Spinal cord (tissue), 10 donors: ENCODE results near the gene SERINC4. TPM values are rescaled to one million over a fixed set of nuclear protein-coding genes. Genes with fewer than 3 reads are reported as not detected.
"Not testable (repeated sequence)": the region's sequence is repeated elsewhere in the genome, so short reads cannot be mapped to it uniquely, and the experiment has no call there.

ENCODE experiments used
- DNase-seq, 6 donors: peaks; one replicate each; pipeline versions ENCODE4 v3.0.0 to v3.0.0-alpha.2; 2013 to 2015; ENCODE audit warnings: low spot score in 6 of 6, low read depth in 4 of 6
- H3K27ac ChIP-seq: one replicate; pipeline ENCODE4 v1.5.1; 2013; ENCODE audit warnings: low read depth, low read length, control low read depth
- H3K27me3 ChIP-seq: one replicate; pipeline ENCODE4 v1.6.1; 2013; ENCODE audit warnings: low read length; ENCODE audit not compliant: control insufficient read depth, insufficient read depth
- H3K36me3 ChIP-seq: one replicate; pipeline ENCODE4 v1.6.1; 2013; ENCODE audit warnings: low read length; ENCODE audit not compliant: control insufficient read depth, insufficient read depth
- H3K4me1 ChIP-seq: one replicate; pipeline ENCODE4 v1.6.1; 2013; ENCODE audit warnings: low read length; ENCODE audit not compliant: control insufficient read depth, insufficient read depth
- H3K4me3 ChIP-seq: one replicate; pipeline ENCODE4 v1.5.1; 2013; ENCODE audit warnings: low read depth, low read length, control low read depth
- H3K9me3 ChIP-seq: one replicate; pipeline ENCODE4 v1.6.1; 2013; ENCODE audit warnings: low read length; ENCODE audit not compliant: control insufficient read depth, insufficient read depth
- WGBS: methylation state at CpG from one replicate; pipeline ENCODE4 v1.1.5; 2013; ENCODE audit warnings: missing lambda C conversion rate; ENCODE audit not compliant: insufficient coverage; 5-methylcytosine and 5-hydroxymethylcytosine counted together
- polyA plus RNA-seq, 2 donors: library from polyadenylated mRNA; unstranded; fragments of 120-200 nt; gene quantifications; one replicate each; pipeline ENCODE4 v1.2.1, GENCODE V29; 2013; ENCODE audit not compliant: insufficient read length in 2 of 2
- total RNA-seq, 2 donors: library from RNA; depleted of rRNA in 1 of 2; stranded (reverse); fragments of 120-200 nt in 1 of 2; fragments of >200 nt in 1 of 2; gene quantifications; one replicate each; pipeline versions ENCODE4 v1.2.3 to v1.2.4, GENCODE V29; 2013 to 2014
- donor health status: healthy.

The SERINC4 gene
- total and polyA plus RNA-seq, 4 donors, result 0.29 to 0.72 TPM; not detected in 2

DNA sequence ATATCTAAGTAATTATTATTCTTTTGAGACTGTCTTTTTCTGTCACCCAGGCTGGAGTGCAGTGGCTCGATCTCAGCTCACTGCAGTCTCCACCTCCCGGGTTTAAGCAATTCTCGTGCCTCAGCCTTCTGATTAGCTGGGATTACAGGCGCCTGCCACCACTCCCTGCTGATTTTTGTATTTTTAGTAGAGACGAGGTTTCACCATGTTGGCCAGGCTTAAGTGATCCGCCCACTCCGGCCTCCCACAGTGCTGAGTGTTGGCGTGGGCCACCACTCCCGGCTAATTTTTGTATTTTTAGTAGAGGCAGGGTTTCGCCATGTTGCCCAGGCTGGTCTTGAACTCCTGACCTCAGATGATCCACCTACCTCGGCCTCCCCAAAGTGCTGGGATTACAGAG lies 25.3 kb upstream of the SERINC4 start:
- not testable (repeated sequence) for DNase-seq, H3K9me3 ChIP-seq, H3K27ac ChIP-seq, H3K27me3 ChIP-seq, H3K36me3 ChIP-seq, H3K4me3 ChIP-seq
- peaks cover 33% of the 10 kb centered on the region for H3K4me1 ChIP-seq
- WGBS, result 88% methylated on average over 6 of the region's 11 CpGs

DNA sequence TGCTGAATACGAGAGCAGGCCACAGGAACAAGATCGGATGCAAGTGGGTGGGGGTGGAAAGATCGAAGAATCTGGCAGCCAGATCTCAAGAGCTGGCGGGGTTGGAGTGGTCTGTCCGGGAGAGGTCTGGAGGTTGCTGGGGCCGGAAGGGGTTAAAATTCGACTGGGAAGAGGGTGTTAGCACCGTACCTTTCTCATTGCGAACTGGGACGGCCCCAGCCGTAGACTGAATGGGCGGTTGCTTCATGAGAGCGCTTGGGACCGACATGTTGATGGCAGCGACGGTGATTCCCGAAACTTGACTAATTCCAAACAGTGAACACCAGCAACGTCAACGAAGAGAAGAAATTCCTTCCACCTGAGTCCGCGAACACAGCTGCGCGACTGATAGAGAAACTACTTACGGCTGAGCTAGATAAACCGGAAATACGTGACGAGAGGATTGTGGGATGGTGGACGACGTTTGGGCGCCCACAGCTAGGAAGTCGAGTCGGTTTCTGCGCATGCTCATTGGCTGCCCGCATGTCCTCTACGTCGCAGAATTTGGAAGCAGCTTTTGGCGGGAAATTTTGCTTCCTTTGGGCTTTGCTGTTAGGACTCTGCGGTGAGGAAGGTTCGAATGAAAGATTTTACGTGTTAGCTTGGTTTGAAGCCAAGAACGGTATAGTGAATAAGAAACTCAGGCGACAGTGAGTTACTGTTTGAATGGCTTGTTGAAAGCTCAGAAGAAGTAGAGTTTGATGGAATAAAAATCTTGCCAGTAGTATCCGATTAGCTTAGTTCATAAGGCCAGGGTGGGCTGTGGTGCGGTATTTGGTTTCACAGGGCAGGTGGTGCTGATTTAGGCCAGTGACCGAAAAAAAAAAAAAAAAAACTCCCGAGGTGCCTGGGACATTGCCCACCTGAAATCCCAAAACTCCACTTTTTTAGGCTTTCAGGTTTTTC lies 24.6 kb upstream of the SERINC4 start, which contains the start of gene MFAP1:
TSS of gene MFAP1 (minus strand) at position 389 of the 945 bp plus-strand sequence. CDS start at position 268, 121 bp downstream.
- Histone ChIP-seq H3K4me1 (peaks cover 33% of the 10 kb centered on the region), H3K9me3 (no peaks in the 10 kb centered on the region), H3K27me3 (no peaks in the 10 kb centered on the region), H3K36me3 (peaks cover 3% of the 10 kb centered on the region), H3K4me3 (peak within 1 kb of the TSS; percentile 81), H3K27ac (peak within 1 kb of the TSS; percentile 91)
- DNase-seq, result peak; percentile 91 to 99 (median 92)
- 6% methylated on average over 44 of the region's 46 CpGs for WGBS

GRCh38 chr15:43821505-43821904 lies 21.5 kb upstream of the SERINC4 start:
- no CpG with 5 or more reads among the region's 3 CpGs for WGBS
- Histone ChIP-seq H3K36me3 (peaks cover 3% of the 10 kb centered on the region), H3K9me3 (no peaks in the 10 kb centered on the region), H3K27me3 (no peaks in the 10 kb centered on the region), H3K4me1 (peaks cover 20% of the 10 kb centered on the region), H3K27ac (no peak overlapping the region), H3K4me3 (no peak overlapping the region)
- no peak for DNase-seq

GRCh38 chr15:43815064-43815463 lies 15.0 kb upstream of the SERINC4 start:
- not testable (repeated sequence) for H3K27ac ChIP-seq, H3K27me3 ChIP-seq, DNase-seq, H3K4me3 ChIP-seq, H3K4me1 ChIP-seq, H3K9me3 ChIP-seq
- WGBS, result 100% methylated on average over 1 of the region's 5 CpGs
- H3K36me3 ChIP-seq, result peaks cover 58% of the 10 kb centered on the region

DNA sequence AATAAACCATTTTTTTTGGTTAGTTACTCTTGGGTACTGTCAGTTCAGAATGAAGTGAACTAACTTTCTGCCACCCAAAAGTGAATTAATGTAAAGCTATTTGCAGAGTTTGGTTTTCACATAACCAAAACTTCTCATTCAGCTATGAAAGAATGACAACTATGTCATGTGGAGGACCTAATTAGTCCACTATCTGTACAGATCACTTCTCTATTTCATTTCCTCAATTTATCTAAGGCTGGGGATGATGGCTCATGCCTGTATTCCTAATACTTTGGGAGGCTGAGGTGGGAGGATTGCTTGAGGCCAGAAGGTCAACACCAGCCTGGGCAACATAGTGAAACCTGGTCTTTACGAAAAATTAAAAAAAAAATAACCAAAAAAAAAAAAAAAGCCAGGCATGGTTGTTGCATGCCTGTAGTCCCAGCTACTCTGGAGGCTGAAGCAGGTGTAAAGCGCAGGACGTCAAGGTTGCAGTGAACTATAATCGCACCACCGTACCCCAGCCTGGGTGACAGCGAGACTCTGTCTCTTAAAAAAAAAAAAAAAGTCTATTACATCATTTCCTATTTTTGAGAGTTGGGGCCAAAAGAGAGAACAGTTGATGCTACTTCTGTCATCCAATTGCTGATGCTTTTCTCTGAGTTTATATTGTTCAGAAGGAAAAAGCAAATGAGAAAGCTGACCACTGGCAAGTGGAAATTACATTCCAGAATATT lies 9.1 kb upstream of the SERINC4 start:
- H3K27ac ChIP-seq, result no peak overlapping the region
- H3K27me3 ChIP-seq, result no peaks in the 10 kb centered on the region
- 100% methylated on average over 1 of the region's 6 CpGs for WGBS
- no peak for DNase-seq
- peaks cover 71% of the 10 kb centered on the region for H3K36me3 ChIP-seq
- no peaks in the 10 kb centered on the region for H3K9me3 ChIP-seq
- H3K4me1 ChIP-seq, result no peaks in the 10 kb centered on the region
- no peak overlapping the region for H3K4me3 ChIP-seq

DNA sequence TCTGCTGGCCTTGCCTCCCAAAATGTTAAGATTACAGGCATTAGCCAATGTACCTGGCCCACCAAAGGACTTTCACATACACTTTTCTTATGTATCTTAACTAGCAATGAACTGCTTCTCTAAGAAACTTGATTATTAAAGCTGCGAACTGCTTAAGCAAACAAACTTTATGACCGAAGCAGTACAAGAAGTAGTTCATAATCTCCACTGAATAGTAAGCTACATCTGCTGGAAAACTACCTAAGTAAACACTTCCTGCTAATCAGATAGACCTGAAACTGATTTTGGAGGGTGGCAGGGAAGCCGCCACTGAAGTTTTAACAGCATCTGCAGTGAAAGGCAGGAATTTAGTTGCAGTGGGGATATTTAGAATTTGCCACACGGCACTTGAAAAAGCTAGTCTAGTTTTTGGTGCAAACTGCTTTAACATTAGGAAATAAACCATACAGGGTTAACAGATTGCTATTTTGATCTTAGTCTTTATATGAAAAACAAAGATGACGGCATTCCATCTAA lies 8.5 kb upstream of the SERINC4 start:
- H3K9me3 ChIP-seq, result no peaks in the 10 kb centered on the region
- no peak overlapping the region for H3K27ac ChIP-seq
- H3K27me3 ChIP-seq, result no peaks in the 10 kb centered on the region
- H3K36me3 ChIP-seq, result peaks cover 68% of the 10 kb centered on the region
- no peak for DNase-seq
- no peak overlapping the region for H3K4me3 ChIP-seq
- H3K4me1 ChIP-seq, result no peaks in the 10 kb centered on the region
- no CpG with 5 or more reads among the region's 5 CpGs for WGBS

GRCh38 chr15:43802676-43803075 lies 2.7 kb upstream of the SERINC4 start:
- not testable (repeated sequence) for DNase-seq, H3K27ac ChIP-seq, H3K4me1 ChIP-seq, H3K4me3 ChIP-seq, H3K9me3 ChIP-seq, H3K27me3 ChIP-seq
- WGBS, result 95% methylated on average over 4 of the region's 7 CpGs
- peaks cover 50% of the 10 kb centered on the region for H3K36me3 ChIP-seq

DNA sequence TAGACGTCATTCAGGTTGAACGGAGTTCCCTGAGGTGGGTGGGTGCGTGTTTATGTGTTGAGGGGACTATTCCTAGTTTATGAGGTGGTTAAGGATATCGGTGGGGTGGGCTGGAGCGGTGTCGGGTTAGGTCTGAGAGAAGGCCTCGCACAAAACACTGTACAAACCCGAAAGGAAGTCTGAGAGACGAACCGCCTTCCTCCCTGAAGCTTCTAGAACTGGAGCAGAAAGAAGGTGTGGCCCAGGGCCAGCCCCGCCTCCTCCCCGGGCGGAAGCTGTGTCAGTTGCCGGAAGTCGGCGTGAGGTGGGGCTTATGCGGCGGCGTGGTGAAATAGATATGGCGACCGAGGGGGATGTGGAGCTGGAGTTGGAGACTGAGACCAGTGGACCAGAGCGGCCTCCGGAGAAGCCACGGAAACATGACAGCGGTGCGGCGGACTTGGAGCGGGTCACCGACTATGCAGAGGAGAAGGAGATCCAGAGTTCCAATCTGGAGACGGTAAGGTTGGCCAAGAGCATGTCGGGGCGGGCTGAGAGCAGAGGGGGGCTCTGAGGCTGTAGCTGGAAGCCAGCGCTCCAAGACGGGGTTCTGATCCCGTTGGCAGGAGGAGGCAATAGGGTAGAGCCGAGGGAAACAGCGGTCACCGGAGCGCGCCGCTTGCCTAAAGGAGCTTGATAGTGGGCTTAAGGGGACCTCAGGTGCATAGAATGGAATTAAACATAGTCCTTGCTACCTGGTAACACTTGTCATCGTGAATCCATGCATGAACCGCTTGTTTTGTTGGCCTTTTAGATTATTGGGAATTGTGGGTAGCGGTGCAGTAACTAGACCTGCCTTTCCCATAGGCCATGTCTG lies 494 bp upstream of the SERINC4 start, which contains the start of gene HYPK:
TSS of gene HYPK (plus strand) at position 314 of the 856 bp plus-strand sequence. CDS start at position 338, 24 bp downstream.
- Histone ChIP-seq H3K27me3 (no peaks in the 10 kb centered on the region), H3K9me3 (no peaks in the 10 kb centered on the region), H3K4me3 (peak within 1 kb of the TSS; percentile 67), H3K27ac (peak within 1 kb of the TSS; percentile 94), H3K4me1 (peaks cover 8% of the 10 kb centered on the region), H3K36me3 (peaks cover 40% of the 10 kb centered on the region)
- WGBS, result 6% methylated on average over 43 of the region's 44 CpGs
- DNase-seq, result peak; percentile 81 to 98 (median 86)
